Epithelial cell of proximal tubule (primary cell): ENCODE measurements around the gene KBTBD2. TPM values are rescaled to one million over a fixed set of nuclear protein-coding genes. Genes with fewer than 3 reads are reported as not detected.
A peak's percentile ranks its signal among the peaks of the same experiment; 100 is the strongest.

Experiments
- DNase-seq: peaks from one replicate; pipeline ENCODE4 v3.0.0-alpha.2; 2011; ENCODE audit warnings: low read depth
- H3K4me3 ChIP-seq: 2 replicates; pipeline ENCODE4 v1.5.1; 2011; ENCODE audit warnings: low read depth, mild to moderate bottlenecking, low read length
- CTCF ChIP-seq: conservative IDR thresholded peaks from 2 replicates; pipeline ENCODE4 v1.5.1; 2012; ENCODE audit warnings: low read depth, mild to moderate bottlenecking, low read length
- total RNA-seq: library from RNA; depleted of rRNA; stranded (reverse); fragments of >200 nt; gene quantifications from 2 replicates; pipeline ENCODE4 v1.2.3, GENCODE V29; 2015

The KBTBD2 gene
- 21.0 and 24.5 TPM in 2 replicates for total RNA-seq

DNA sequence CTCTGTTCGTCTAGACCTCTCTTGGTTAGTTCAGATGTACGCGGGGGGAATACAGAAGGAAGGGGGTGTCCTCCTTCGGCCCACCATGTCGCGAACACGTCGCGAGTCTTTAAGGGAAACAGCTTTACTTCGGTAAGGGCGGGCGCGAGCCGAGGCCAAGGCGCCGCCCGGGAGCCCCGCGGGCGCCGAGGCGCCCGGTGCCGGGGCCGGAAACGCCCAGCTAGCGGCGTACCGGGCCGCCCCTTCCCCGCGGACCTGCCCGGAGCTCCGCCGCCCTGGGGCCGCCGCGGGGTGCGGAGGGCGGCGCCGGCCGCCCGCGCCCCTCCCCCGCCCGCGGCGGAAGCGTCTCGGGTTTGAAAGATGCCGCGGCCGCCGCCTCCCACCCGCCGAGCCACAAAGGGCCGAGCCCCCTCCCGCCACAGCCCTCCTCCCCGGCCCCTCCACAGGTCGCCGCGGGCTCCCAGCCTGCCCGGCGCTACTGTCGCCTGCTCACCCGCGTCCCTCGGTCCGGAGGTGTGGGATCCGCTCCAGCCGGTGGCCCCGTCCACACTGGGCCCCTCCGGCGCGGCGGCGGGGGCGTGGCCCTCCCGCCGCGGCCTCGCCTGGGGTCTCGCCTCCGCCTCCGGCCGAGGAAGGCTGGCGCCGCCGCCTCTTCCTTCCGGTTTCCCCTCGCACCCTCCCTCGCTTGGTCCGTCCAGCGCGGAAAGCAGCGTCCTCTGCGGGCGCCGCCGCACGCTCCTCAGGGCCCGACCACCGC lies at the start of gene KBTBD2:
KBTBD2 (minus strand) TSS at position 718 of the 757 bp plus-strand sequence. CDS start 12,156 bp downstream, outside the sequence.
- no peak for TF ChIP-seq CTCF
- peak within 1 kb of the TSS; percentile 90 for H3K4me3 ChIP-seq
- no peak for DNase-seq

- TF ChIP-seq CTCF, result no peak
- DNase-seq, result no peak
- H3K4me3 ChIP-seq, result peak overlapping the region; percentile 77
These were observed 49.6 kb upstream of the KBTBD2 start for GRCh38 chr7:32941181-32941580.

- TF ChIP-seq CTCF, result no peak
- no peak for DNase-seq
These were observed 46.0 kb upstream of the KBTBD2 start for GRCh38 chr7:32937344-32938174.

DNA sequence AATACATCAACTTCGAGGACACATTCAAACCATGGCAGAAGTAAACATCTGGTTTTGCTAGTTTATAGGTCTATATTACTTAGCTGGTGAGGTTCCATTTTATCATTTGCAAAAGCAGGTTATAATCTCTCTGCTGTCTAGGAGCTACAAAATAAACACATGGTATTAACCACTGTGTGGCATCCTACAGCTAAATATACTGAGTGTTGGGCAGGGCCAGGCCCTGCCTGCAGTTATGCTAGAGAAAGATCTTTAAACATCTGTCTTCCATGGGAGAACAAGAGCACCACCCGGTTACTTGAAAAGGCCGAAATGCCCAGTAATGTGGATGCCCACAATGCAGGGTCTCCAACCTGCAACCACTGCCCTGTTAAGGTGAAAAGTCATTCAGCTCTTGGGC lies 45.1 kb upstream of the KBTBD2 start:
- TF ChIP-seq CTCF, result no peak
- H3K4me3 ChIP-seq, result no peak overlapping the region
- no peak for DNase-seq

More at GRCh38 chr7:32937344-32938174, 46.0 kb upstream of the KBTBD2 start:
- H3K4me3 ChIP-seq, result no peak overlapping the region

GRCh38 chr7:32935558-32935957 lies 44.0 kb upstream of the KBTBD2 start:
- TF ChIP-seq CTCF, result no peak
- no peak for DNase-seq
- no peak overlapping the region for H3K4me3 ChIP-seq

- H3K4me3 ChIP-seq, result no peak overlapping the region
- no peak for TF ChIP-seq CTCF
- no peak for DNase-seq
These were observed 38.8 kb upstream of the KBTBD2 start for GRCh38 chr7:32930378-32930777.
